HG02840 (cell line): ENCODE data around the gene ADAMTS17.

ENCODE experiments used
- ATAC-seq: cut with Tn5 transposase; IDR thresholded peaks from one replicate; pipeline ENCODE4 v1.9.1; 2021; ENCODE audit warnings: mild to moderate bottlenecking, moderate library complexity, moderate number of reproducible peaks; ENCODE audit not compliant: unreplicated experiment, low FRiP score

Gene ADAMTS17

GRCh38 chr15:100341750-100342560, at the start of gene ADAMTS17:
ADAMTS17 (minus strand) TSS chr15:100341975; CDS start chr15:100341899, 76 bp downstream.
- ATAC-seq = peak; percentile 85

- ATAC-seq = no peak
Measured at GRCh38 chr15:100385300-100386050, 43.7 kb upstream of the ADAMTS17 start.

GRCh38 chr15:100384108-100384410, 42.3 kb upstream of the ADAMTS17 start:
- no peak for ATAC-seq

- no peak for ATAC-seq
Measured at GRCh38 chr15:100383302-100384107, 41.7 kb upstream of the ADAMTS17 start.

GRCh38 chr15:100373942-100374341, 32.2 kb upstream of the ADAMTS17 start:
- ATAC-seq = no peak

GRCh38 chr15:100373120-100373896, 31.5 kb upstream of the ADAMTS17 start:
- ATAC-seq = no peak

GRCh38 chr15:100372739-100373119, 31.0 kb upstream of the ADAMTS17 start:
- no peak for ATAC-seq

- ATAC-seq = no peak
Measured at GRCh38 chr15:100355342-100355741, 13.6 kb upstream of the ADAMTS17 start.

DNA sequence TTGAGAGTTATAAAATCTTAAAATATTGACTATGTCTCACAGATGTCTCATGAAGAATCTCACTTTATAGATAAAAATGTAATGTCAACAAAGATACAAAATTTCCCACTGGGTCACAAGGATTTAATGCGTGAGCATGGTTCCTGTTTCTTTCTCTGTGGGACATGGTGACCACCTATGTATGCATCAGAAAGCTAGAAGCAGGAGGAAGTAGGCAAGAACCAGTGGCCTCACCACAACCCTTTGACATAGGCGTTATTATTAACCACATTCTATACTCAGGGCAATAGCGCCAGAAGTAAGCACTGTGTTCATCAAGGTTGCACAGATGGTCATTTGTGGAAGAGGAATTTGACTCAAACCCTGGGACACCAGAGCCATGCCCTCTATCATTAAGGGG, 11.7 kb upstream of the ADAMTS17 start:
- no peak for ATAC-seq

DNA sequence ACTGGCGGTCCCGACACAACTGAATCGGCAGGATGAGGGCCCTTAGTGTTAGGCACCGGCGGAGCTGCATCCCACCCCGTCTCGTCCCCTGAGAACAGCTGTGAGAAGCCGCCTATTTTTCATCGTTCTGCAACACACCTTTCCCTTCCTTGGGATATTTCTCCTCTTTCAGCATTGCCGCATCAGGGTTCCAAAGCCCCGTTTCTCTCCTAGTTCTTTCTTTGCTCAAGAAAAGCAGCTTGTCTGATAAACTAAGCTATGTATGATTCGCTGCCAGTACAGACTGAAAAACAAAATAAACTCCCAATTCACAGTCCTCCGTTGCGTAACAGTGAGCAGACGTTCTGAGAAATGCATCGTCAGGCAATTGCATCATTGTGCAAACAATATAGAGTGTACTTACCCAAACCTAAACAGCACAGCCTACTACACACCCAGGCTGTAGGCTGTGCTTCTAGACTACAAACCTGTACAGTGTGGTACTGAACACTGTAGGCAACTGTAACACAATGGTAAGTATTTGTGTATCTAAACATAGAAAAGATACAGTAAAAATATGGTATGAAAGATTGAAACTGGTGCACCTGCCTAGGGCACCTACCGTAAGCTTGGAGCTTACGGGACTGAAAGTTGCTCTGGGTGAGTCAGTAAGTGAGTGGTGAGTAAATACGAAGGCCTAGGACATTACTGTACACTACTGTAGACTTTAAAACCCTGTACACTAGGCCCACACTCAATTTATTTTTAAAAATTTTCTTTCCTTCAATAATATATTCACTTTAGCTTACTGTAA, 8.9 kb upstream of the ADAMTS17 start:
- ATAC-seq = no peak

- peak; percentile 88 for ATAC-seq
Measured at GRCh38 chr15:100349696-100350433, 8.1 kb upstream of the ADAMTS17 start.

- no peak for ATAC-seq
Measured at GRCh38 chr15:100349321-100349695, 7.5 kb upstream of the ADAMTS17 start.

DNA sequence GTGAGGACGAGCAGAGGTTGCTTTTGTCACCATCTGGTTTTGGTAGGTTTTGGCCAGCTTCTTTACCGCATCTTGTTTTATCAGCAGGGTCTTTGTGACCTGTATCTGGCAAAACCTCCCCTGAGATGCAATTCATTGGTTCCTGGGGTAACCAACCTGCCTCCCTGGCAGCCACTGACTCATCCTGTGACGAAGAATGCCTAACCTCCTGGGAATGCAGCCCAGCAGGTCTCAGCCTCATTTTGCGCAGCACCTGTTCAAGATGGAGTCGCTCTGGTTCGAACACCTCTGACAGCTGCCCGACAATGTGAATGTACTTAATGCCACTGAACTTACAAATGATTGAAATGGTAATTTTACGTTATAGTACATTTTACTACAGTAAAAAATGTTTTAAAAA, 6.8 kb upstream of the ADAMTS17 start:
- ATAC-seq = no peak

GRCh38 chr15:100346866-100347512, 5.2 kb upstream of the ADAMTS17 start:
- ATAC-seq = no peak

- no peak for ATAC-seq
Measured at GRCh38 chr15:100345438-100345837, 3.7 kb upstream of the ADAMTS17 start.

DNA sequence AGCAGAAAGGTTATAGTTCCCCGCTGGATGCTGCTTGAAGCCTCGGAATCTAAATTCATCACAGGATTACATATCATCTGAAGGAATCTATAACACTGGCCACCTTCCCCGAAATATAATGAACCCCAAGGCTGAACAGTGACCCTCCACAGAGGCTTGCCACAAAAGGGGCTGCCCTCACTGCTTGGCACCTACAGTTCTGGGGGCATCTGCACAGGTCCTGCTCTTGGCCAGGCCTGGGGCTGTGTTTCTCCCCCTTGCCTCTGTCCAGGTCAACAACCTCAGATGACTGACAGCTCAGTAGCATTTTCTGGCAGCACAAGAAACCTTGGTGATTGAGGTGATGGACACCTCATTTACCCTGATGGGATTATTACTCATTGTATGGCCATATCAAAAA, 1.5 kb upstream of the ADAMTS17 start:
- no peak for ATAC-seq

DNA sequence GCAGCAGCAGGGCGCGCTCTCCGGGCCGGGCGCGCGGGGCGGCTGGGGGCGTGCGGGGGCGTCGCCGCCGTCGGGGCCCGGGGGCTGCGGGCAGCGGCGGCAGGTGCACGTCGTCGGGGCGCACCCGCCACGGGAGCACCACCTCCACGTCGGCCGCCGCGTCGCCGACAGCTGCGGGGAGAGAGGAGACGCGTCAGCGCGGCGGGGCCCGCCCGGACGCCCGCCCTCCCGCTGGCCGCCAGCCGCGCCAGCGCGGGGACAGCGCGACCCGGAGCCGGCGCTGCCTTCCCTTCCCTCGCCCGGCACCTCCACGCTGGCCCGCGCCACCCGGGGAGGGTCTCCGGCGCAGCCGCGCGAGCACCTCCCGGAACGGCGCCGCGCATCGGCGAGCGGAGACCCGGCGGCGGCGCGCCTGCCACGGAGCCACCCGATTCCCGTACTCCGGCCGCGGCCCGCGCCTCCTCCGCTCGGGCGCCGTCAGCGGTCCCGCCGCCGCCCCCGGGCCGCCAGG, 481 bp downstream of the ADAMTS17 start:
- no peak for ATAC-seq

GRCh38 chr15:100340721-100341238, 995 bp downstream of the ADAMTS17 start:
- ATAC-seq = no peak
